HepG2 (cell line): ENCODE data around the gene EEF1A1. TPM values are rescaled to one million over a fixed set of nuclear protein-coding genes. Genes with fewer than 3 reads are reported as not detected.

Experiments
- FOXK1 ChIP-seq: sonication (generic); formaldehyde crosslinking; IDR thresholded peaks from 2 replicates; pipeline ENCODE4 v1.4.0; 2020; ENCODE audit warnings: low read depth, missing genetic modification reagents, borderline replicate concordance
- GTF3A ChIP-seq: sonication (generic); formaldehyde crosslinking; conservative IDR thresholded peaks from 2 replicates; pipeline ENCODE4 v1.4.0; 2020; ENCODE audit warnings: mild to moderate bottlenecking, missing genetic modification reagents
- HOXA5 ChIP-seq: sonication (generic); formaldehyde crosslinking; IDR thresholded peaks from 2 replicates; pipeline ENCODE4 v1.4.0; 2020; ENCODE audit warnings: missing genetic modification reagents
- HOXA7 ChIP-seq: sonication (generic); formaldehyde crosslinking; IDR thresholded peaks from 2 replicates; pipeline ENCODE4 v1.8.1; 2022; ENCODE audit warnings: mild to moderate bottlenecking, missing genetic modification reagents, moderate library complexity
- JUN ChIP-seq: sonication (generic); formaldehyde crosslinking; IDR thresholded peaks from 2 replicates; pipeline ENCODE4 v1.4.0; 2020; ENCODE audit warnings: mild to moderate bottlenecking, missing genetic modification reagents
- MTA3 ChIP-seq: sonication (generic); formaldehyde crosslinking; IDR thresholded peaks from 2 replicates; pipeline ENCODE4 v1.4.0; 2020; ENCODE audit warnings: missing genetic modification reagents
- MXD1 ChIP-seq: sonication (generic); formaldehyde crosslinking; IDR thresholded peaks from 2 replicates; pipeline ENCODE4 v1.4.0; 2020; ENCODE audit warnings: mild to moderate bottlenecking, missing genetic modification reagents
- NKX3-1 ChIP-seq: sonication (generic); formaldehyde crosslinking; IDR thresholded peaks from 2 replicates; pipeline ENCODE4 v1.5.0; 2020; ENCODE audit warnings: missing genetic modification reagents
- NR0B2 ChIP-seq: sonication (generic); formaldehyde crosslinking; IDR thresholded peaks from 2 replicates; pipeline ENCODE4 v1.4.0; 2020; ENCODE audit warnings: mild to moderate bottlenecking, missing genetic modification reagents
- SALL2 ChIP-seq: sonication (generic); formaldehyde crosslinking; IDR thresholded peaks from 2 replicates; pipeline ENCODE4 v1.8.1; 2023; ENCODE audit warnings: mild to moderate bottlenecking, missing genetic modification reagents, inconsistent platforms
- SMAD1 ChIP-seq: sonication (generic); formaldehyde crosslinking; IDR thresholded peaks from 2 replicates; pipeline ENCODE4 v1.4.0; 2020; ENCODE audit warnings: missing genetic modification reagents, low read depth, mild to moderate bottlenecking, borderline replicate concordance
- XBP1 ChIP-seq: sonication (generic); formaldehyde crosslinking; IDR thresholded peaks from 2 replicates; pipeline ENCODE4 v1.5.0; 2020; ENCODE audit warnings: missing genetic modification reagents
- ZFP1 ChIP-seq: IDR thresholded peaks from 2 replicates; pipeline ENCODE4 v1.6.1; 2016
- ZNF136 ChIP-seq: sonication (generic); formaldehyde crosslinking; IDR thresholded peaks from 2 replicates; pipeline ENCODE4 v1.8.1; 2022; ENCODE audit warnings: low read depth, mild to moderate bottlenecking, moderate library complexity, missing genetic modification reagents
- ZNF138 ChIP-seq: sonication (generic); formaldehyde crosslinking; IDR thresholded peaks from 2 replicates; pipeline ENCODE4 v1.5.0; 2020; ENCODE audit warnings: mild to moderate bottlenecking, low read depth, missing genetic modification reagents
- ZNF24 ChIP-seq: fragments of 450-650 bp; IDR thresholded peaks from 2 replicates; pipeline ENCODE4 v1.6.1; 2017; ENCODE audit warnings: antibody characterized with exemption, mild to moderate bottlenecking
- ZNF280B ChIP-seq: sonication (generic); formaldehyde crosslinking; IDR thresholded peaks from 2 replicates; pipeline ENCODE4 v1.5.0; 2020; ENCODE audit warnings: missing genetic modification reagents, mild to moderate bottlenecking, borderline replicate concordance
- ZNF407 ChIP-seq: sonication (generic); formaldehyde crosslinking; IDR thresholded peaks from one replicate; pipeline ENCODE4 v1.5.1; 2020; ENCODE audit warnings: mild to moderate bottlenecking, missing genetic modification reagents; ENCODE audit errors: not compliant biosample characterization
- ZNF598 ChIP-seq: sonication (generic); formaldehyde crosslinking; IDR thresholded peaks from 2 replicates; pipeline ENCODE4 v1.5.1; 2020; ENCODE audit warnings: mild to moderate bottlenecking, missing genetic modification reagents, borderline replicate concordance
- ZNF619 ChIP-seq: sonication (generic); formaldehyde crosslinking; IDR thresholded peaks from 2 replicates; pipeline ENCODE4 v1.4.0; 2020; ENCODE audit warnings: mild to moderate bottlenecking, missing genetic modification reagents
- polyA plus RNA-seq, 8 experiments: library from polyadenylated mRNA; depleted of rRNA in 3 of 8; stranded (reverse) in 7 of 8; unstranded in 1 of 8; fragments of >200 nt; fragmentation: Illumina TruSeq in 4 of 8; extraction: Trizol in 4 of 8; gene quantifications; 2 replicates each; pipeline versions ENCODE4 v1.2.1 to v1.2.3, GENCODE V29; 2011 to 2016; ENCODE audit warnings: low read depth in 4 of 8, missing spikeins in 1 of 8, mixed read lengths in 1 of 8; ENCODE audit not compliant: insufficient read depth in 1 of 8
- total RNA-seq, 5 experiments: library from RNA; depleted of rRNA; stranded (reverse); fragments of >200 nt; fragmentation: Illumina TruSeq; extraction: Trizol; gene quantifications; 2 replicates each; pipeline ENCODE4 v1.2.3, GENCODE V29; 2016; ENCODE audit warnings: low read depth in 1 of 5

EEF1A1 gene
- total and polyA plus RNA-seq, 2 of the 13 experiments (the other 11 are each of a cell fraction or from before 2014, with no cell fraction given) = 13,726 to 17,172 TPM

- TF ChIP-seq ZNF138 (CRISPR knock-in tag) (no peak), ZNF407 (CRISPR knock-in tag) (no peak), ZNF598 (no peak), SMAD1 (CRISPR knock-in tag) (peak; percentile 58; the same call in 1 of the 2 replicates), NR0B2 (no peak), NKX3-1 (CRISPR knock-in tag) (no peak), GTF3A (CRISPR knock-in tag) (no peak), HOXA7 (CRISPR knock-in tag) (no peak), ZNF24 (no peak), ZFP1 (CRISPR knock-in tag) (no peak), JUN (no peak; the same call in 1 of the 2 replicates), HOXA5 (CRISPR knock-in tag) (peak; percentile 78), FOXK1 (CRISPR knock-in tag) (no peak), XBP1 (CRISPR knock-in tag) (no peak), ZNF136 (CRISPR knock-in tag) (0 out of 2 replicates have a peak, but pooled peaks have one; percentile 37), ZNF280B (CRISPR knock-in tag) (peak; percentile 67; the same call in 1 of the 2 replicates), ZNF619 (no peak), MTA3 (CRISPR knock-in tag) (no peak), MXD1 (CRISPR knock-in tag) (peak; percentile 82; the same call in 1 of the 2 replicates), SALL2 (CRISPR knock-in tag) (peak; percentile 90)
Observed at GRCh38 chr6:73523434-73524123, 2.7 kb upstream of the EEF1A1 start (continued).
